ENCODE data around the gene ADSL. TPM values are rescaled to one million over a fixed set of nuclear protein-coding genes. Genes with fewer than 3 reads are reported as not detected.
A peak's percentile ranks its signal among the peaks of the same experiment; 100 is the strongest.
"Not testable (repeated sequence)": the region's sequence is repeated elsewhere in the genome, so short reads cannot be mapped to it uniquely, and the experiment has no call there.

ADSL gene
- total RNA-seq = 156 and 160 TPM in 2 replicates

DNA sequence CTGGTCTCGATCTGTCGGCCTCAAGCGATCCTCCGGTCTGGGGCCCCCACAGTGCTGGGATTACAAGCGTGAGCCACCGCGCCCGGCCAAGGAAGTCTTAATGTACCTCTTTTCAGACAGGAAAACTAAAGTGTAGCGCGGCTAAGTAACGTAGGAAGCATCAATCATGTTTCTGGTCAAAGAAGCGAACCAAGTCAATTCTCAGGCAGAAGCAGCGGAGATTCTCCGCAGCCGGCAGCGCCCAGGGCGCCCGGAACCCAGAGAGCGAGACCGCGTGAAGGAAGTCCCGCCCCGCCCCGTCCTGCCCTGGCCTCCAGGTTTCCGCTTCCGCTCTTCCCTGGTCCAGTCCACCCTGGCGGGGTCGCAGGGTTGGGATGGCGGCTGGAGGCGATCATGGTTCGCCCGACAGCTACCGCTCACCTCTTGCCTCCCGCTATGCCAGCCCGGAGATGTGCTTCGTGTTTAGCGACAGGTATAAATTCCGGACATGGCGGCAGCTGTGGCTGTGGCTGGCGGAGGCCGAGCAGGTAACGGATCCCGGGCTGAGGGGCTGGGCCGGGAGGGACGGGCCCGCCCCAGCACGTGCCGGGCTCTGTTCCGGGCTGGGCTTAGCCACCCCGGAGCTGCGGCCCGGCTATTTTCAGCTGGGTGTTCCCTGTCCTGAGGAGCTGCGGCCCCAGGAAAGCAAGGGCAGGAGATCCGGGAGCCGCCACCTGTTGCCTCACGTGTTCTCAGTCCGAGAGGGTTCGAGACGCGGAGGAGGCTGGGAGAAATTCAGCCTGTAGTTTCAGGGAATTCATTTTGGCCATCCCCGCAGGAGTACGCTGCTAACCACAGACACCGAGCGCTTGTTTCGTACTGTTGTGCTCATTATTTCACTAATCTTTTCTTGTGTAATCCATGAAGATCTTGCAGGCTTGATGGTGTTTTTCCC is at the start of gene ADSL:
ADSL (plus strand) TSS at position 316 of the 934 bp plus-strand sequence; CDS start at position 375, 59 bp downstream.
- intact Hi-C loops (cut with micrococcal nuclease) = loop anchor here (1.0 kb wide), 5 partner anchors 21 to 302 kb away; partner anchors contain the start of gene TNRC6B
- Mint-ChIP-seq H3K4me1 (ENCODE audit: low read depth) (peaks cover 40% of the 10 kb centered on the region), H3K27ac (peak within 1 kb of the TSS; percentile 97), H3K36me3 (ENCODE audit: low read depth) (peaks cover 17% of the 10 kb centered on the region), H3K4me3 (peak within 1 kb of the TSS; percentile 94), H3K9me3 (no peaks in the 10 kb centered on the region), H3K27me3 (ENCODE audit: insufficient read depth) (no peaks in the 10 kb centered on the region)
- DNase-seq (ENCODE audit: low spot score) = peak; percentile 83

DNA sequence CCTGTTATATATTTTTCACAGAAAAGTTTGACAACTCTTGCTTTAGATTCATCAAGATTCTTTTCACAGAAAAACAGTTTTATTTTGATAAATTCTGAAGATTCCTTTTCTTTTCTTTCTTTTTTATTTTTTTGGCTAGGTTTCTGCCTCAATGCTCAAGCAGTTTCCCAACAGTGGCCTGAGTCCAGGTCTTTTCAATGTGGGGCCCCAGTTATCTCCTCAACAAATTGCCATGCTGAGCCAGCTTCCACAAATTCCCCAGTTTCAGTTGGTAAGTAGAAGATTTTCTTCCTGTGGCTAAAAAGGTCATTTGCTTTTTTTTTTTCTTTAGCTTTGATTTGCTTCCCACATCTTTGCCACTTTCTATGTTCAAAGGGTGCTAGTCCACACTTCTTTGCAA is 46.0 kb upstream of the ADSL start:
- no peak overlapping the region for H3K27ac Mint-ChIP-seq
- DNase-seq (ENCODE audit: low spot score) = no peak
- H3K4me1 Mint-ChIP-seq (ENCODE audit: low read depth) = peaks cover 15% of the 10 kb centered on the region
- no peaks in the 10 kb centered on the region for H3K9me3 Mint-ChIP-seq
- H3K36me3 Mint-ChIP-seq (ENCODE audit: low read depth) = peaks cover 38% of the 10 kb centered on the region
- no peak overlapping the region for H3K4me3 Mint-ChIP-seq
- intact Hi-C loops (cut with micrococcal nuclease) = no loop called here
- no peaks in the 10 kb centered on the region for H3K27me3 Mint-ChIP-seq (ENCODE audit: insufficient read depth)

DNA sequence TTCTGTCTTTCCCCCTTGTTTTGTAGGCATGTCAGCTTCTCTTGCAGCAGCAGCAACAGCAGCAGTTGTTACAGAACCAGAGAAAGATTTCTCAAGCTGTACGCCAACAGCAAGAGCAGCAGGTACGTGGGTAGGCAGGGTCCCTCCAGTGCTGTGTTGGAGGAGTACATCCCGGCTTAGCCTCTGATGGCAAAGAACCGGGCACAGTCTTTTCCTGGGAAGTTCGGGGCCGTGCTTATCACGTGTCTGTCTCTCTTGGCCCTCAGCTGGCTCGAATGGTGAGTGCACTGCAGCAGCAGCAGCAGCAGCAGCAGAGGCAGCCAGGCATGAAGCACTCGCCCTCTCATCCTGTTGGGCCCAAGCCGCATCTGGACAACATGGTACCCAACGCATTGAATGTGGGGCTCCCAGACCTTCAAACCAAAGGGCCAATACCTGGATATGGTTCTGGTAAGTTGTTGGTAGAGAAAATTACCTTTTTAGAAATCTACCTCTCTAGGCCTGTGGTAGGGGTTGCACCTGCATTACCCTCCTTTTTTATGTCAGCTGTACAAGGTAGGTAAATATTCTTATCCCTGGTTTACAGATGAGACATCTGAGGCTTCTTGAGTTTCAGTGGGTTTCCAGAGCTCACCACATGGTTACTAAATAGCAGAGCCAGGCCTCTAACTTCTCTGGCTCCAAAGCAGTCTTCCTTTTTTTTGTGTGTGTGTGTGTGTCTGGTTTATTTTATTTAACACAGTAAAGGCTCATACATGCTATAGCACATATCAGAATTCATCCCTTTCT is 45.2 kb upstream of the ADSL start:
- no peaks in the 10 kb centered on the region for H3K9me3 Mint-ChIP-seq
- H3K27me3 Mint-ChIP-seq (ENCODE audit: insufficient read depth) = no peaks in the 10 kb centered on the region
- no peak overlapping the region for H3K27ac Mint-ChIP-seq
- intact Hi-C loops (cut with micrococcal nuclease) = loop anchor here (1.0 kb wide), 1 partner anchor 24 kb away; no protein-coding TSS in a partner anchor
- H3K36me3 Mint-ChIP-seq (ENCODE audit: low read depth) = peaks cover 32% of the 10 kb centered on the region
- no peak overlapping the region for H3K4me3 Mint-ChIP-seq
- peaks cover 15% of the 10 kb centered on the region for H3K4me1 Mint-ChIP-seq (ENCODE audit: low read depth)
- no peak for DNase-seq (ENCODE audit: low spot score)

DNA sequence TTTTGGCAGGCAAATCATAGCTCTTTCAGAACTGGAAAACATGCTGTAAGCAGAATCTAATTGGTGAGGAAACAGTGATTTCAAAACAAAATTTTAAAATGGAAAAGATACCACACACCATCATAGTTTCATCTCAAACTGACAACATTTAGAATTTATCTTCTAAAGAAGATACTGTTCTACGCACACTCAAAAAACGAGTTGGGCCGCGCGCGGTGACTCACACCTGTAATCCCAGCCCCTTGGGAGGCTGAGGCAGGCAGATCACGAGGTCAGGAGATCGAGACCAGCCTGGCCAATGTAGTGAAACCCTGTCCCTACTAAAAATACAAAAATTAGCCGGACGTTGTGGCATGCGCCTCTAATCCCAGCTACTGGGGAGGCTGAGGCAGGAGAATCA is 44.2 kb upstream of the ADSL start:
- peaks cover 27% of the 10 kb centered on the region for H3K36me3 Mint-ChIP-seq (ENCODE audit: low read depth)
- no peak overlapping the region for H3K4me3 Mint-ChIP-seq
- no peaks in the 10 kb centered on the region for H3K27me3 Mint-ChIP-seq (ENCODE audit: insufficient read depth)
- intact Hi-C loops (cut with micrococcal nuclease) = no loop called here
- no peak overlapping the region for H3K27ac Mint-ChIP-seq
- H3K9me3 Mint-ChIP-seq = no peaks in the 10 kb centered on the region
- DNase-seq (ENCODE audit: low spot score) = no peak
- H3K4me1 Mint-ChIP-seq (ENCODE audit: low read depth) = peaks cover 15% of the 10 kb centered on the region

DNA sequence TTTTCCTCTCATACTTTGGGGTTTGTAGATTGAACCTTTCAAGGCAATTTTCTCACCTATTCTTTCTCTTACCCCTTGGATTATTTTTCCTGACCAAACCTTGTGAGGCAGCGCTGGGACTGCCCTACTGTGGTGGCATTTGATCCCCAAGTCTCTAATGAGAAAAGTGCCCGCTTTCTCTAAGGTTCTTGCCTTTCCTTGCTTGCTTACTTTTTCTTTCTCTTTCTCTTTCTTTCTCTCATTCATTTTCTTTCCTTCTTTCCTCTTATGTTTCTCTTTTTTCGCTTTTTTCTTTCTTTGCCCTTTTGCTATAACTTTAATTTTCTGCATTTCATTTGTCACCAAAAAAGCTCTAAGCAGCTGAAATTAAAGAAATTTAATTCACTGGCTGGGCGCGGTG is 40.7 kb upstream of the ADSL start:
- no peak overlapping the region for H3K4me3 Mint-ChIP-seq
- no peak overlapping the region for H3K27ac Mint-ChIP-seq
- no peaks in the 10 kb centered on the region for H3K27me3 Mint-ChIP-seq (ENCODE audit: insufficient read depth)
- no peak for DNase-seq (ENCODE audit: low spot score)
- H3K4me1 Mint-ChIP-seq (ENCODE audit: low read depth) = peaks cover 35% of the 10 kb centered on the region
- H3K36me3 Mint-ChIP-seq (ENCODE audit: low read depth) = peaks cover 33% of the 10 kb centered on the region
- intact Hi-C loops (cut with micrococcal nuclease) = no loop called here
- H3K9me3 Mint-ChIP-seq = no peaks in the 10 kb centered on the region

DNA sequence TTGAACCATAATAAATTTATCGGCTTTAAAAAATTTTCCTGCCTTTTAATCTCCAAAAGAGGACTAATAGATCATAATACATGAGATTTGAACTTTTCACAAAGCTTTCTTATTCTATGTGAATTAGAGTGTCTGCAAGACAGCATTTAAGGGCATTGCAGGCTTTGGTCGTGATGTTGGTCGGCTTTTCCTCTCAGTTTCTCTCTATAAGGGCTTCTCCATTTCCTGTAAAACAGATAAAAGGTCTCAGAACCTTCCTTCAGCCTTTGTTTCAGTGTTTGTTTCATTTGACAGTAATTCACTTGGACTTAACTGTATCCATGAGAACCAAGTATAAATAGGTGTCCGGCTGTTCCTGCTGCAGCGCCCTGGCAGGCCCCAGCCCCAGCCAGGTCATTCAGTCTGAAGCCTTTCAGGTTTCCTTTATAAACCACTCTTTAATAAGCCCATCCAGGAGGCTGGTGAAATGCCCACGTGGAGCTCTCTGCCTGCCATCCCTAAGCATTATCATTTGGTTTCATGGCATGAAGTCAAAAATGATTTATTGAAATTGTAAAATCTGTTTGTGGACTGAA is 37.2 kb upstream of the ADSL start:
- Mint-ChIP-seq H3K4me1 (ENCODE audit: low read depth) (peaks cover 24% of the 10 kb centered on the region), H3K36me3 (ENCODE audit: low read depth) (peaks cover 35% of the 10 kb centered on the region), H3K27ac (no peak overlapping the region), H3K27me3 (ENCODE audit: insufficient read depth) (no peaks in the 10 kb centered on the region), H3K9me3 (no peaks in the 10 kb centered on the region), H3K4me3 (no peak overlapping the region)
- intact Hi-C loops (cut with micrococcal nuclease) = no loop called here
- DNase-seq (ENCODE audit: low spot score) = no peak

DNA sequence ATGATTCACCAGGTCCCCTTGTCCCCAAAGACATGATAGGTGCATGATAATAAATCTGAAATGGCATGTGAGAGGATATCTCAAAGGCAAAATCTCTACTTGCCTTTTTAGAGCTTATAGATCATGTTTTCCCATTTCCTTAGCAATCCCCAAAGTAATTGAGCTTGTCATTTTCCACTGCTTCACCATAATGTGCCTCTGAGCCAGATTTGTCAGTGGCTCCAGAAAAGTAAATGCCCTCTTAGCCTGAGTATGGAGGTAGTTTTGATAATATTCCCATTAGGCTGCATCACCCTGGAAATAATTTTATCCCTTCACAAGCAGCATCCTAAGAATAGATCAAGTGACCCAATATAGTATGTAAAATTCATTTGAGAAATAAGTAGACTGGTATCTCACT is 36.7 kb upstream of the ADSL start:
- H3K36me3 Mint-ChIP-seq (ENCODE audit: low read depth) = peaks cover 39% of the 10 kb centered on the region
- H3K4me1 Mint-ChIP-seq (ENCODE audit: low read depth) = peaks cover 24% of the 10 kb centered on the region
- intact Hi-C loops (cut with micrococcal nuclease) = no loop called here
- DNase-seq (ENCODE audit: low spot score) = no peak
- H3K4me3 Mint-ChIP-seq = no peak overlapping the region
- H3K27ac Mint-ChIP-seq = no peak overlapping the region
- no peaks in the 10 kb centered on the region for H3K27me3 Mint-ChIP-seq (ENCODE audit: insufficient read depth)
- H3K9me3 Mint-ChIP-seq = no peaks in the 10 kb centered on the region

DNA sequence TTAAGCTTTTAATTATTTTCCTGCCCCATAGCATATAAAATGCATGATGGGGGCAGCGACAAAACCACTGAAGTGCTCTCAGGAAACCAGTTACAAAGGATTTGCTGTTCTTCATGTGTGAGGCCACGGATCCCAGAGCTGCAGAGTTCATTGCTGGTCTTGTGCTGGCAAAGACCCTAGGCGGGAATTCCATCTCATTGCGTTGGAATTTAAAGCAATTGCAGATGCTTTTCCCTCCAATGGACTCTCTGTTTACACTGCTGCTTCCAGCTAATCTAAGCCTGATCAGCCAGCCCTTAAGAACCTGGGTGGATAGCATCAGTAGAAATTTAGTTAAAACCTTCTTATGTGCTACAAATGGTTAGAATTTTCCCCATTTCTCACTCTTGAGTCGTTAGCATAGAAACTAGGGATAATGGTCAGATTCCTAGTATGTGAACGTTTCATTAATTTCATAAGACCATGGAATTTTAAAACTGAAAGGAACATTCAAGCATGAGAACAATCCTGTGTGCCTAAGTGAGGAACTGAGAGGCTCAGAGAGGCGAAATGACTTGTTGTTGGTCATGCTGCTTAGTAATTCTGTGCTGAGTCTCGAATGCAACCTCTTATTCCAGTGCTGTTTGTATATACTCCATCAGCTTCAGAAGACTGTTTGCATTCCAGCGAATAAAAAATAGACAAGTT is 36.1 kb upstream of the ADSL start:
- Mint-ChIP-seq H3K36me3 (ENCODE audit: low read depth) (peaks cover 42% of the 10 kb centered on the region), H3K27ac (no peak overlapping the region), H3K27me3 (ENCODE audit: insufficient read depth) (no peaks in the 10 kb centered on the region), H3K4me3 (no peak overlapping the region), H3K4me1 (ENCODE audit: low read depth) (peaks cover 24% of the 10 kb centered on the region), H3K9me3 (no peaks in the 10 kb centered on the region)
- intact Hi-C loops (cut with micrococcal nuclease) = no loop called here
- no peak for DNase-seq (ENCODE audit: low spot score)

DNA sequence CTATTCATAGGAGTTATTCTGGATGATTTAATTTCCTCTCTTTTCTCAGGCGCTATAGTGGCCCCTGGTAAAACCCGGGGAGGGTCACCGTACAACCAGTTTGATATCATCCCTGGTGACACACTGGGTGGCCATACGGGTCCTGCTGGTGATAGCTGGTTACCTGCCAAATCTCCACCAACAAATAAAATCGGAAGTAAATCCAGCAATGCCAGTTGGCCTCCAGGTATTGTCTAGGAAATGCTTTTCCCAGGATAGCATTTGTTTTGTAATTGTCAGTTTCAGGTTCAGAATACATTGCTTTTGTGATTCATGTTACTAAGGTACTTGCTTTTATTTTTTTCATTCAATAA is 35.6 kb upstream of the ADSL start:
- Mint-ChIP-seq H3K27me3 (ENCODE audit: insufficient read depth) (no peaks in the 10 kb centered on the region), H3K36me3 (ENCODE audit: low read depth) (peaks cover 47% of the 10 kb centered on the region), H3K4me3 (no peak overlapping the region), H3K27ac (no peak overlapping the region), H3K4me1 (ENCODE audit: low read depth) (peaks cover 29% of the 10 kb centered on the region), H3K9me3 (no peaks in the 10 kb centered on the region)
- intact Hi-C loops (cut with micrococcal nuclease) = no loop called here
- DNase-seq (ENCODE audit: low spot score) = no peak

DNA sequence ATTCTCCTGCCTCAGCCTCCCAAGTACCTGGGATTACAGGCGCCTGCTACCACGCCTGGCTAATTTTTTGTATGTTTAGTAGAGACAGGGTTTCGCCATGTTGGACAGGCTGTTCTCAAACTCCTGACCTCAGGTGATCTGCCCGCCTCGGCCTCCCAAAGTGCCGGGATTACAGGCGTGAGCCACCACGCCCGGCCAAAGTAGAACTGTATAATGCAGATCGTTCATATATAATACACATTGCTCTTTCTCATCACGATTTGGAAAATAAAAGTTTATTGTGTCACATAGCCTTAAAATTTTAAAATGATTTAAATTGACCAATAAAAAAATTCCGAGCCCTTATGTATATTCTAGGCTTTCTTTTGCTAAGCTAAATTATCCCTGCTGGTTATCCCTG is 34.7 kb upstream of the ADSL start:
- H3K27me3 Mint-ChIP-seq (ENCODE audit: insufficient read depth); DNase-seq (ENCODE audit: low spot score); intact Hi-C loops (cut with micrococcal nuclease); H3K27ac Mint-ChIP-seq; H3K4me3 Mint-ChIP-seq; H3K9me3 Mint-ChIP-seq: not testable (repeated sequence)
- Mint-ChIP-seq H3K4me1 (ENCODE audit: low read depth) (peaks cover 34% of the 10 kb centered on the region), H3K36me3 (ENCODE audit: low read depth) (peaks cover 53% of the 10 kb centered on the region)

DNA sequence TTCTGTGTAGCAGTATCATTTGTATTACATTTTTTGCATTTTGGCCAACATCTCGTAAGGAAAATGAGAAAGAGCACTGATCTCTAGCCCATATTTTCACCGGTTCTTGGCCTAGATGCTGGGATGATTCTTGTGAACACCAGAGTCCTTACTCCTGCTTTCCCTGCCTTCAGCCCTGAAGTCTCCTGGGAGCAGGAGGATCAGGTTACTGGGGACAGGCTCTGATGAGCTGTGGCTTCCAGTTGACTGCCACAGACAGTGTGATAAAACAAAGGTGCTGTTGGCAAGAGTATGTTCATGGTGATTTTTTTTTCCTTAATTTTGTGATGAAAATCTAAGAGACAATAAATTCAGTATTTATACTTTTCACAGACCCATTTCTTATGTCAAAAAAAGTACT is 34.2 kb upstream of the ADSL start:
- intact Hi-C loops (cut with micrococcal nuclease) = no loop called here
- Mint-ChIP-seq H3K4me3 (no peak overlapping the region), H3K36me3 (ENCODE audit: low read depth) (peaks cover 57% of the 10 kb centered on the region), H3K27me3 (ENCODE audit: insufficient read depth) (no peaks in the 10 kb centered on the region), H3K9me3 (no peaks in the 10 kb centered on the region), H3K4me1 (ENCODE audit: low read depth) (peaks cover 36% of the 10 kb centered on the region), H3K27ac (no peak overlapping the region)
- no peak for DNase-seq (ENCODE audit: low spot score)

DNA sequence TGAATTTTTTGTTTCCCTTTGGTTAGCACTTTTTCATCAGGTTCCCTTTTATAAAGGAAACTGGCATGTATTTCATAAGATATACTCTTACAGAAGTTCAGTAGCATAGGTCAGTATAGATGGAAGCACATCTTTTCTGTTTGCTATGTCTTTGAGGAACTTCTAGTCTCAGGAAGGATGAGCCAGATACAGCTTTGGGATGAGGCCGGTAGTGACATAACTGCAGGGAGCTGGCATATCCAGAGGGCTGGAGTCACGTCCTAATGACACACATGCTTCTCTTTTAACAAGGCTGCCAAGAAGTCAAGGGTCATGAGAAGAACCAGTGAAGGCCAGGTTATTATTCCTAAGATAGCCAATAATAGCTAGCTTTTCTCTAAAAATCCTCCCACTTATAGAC is 33.3 kb upstream of the ADSL start:
- no peak overlapping the region for H3K4me3 Mint-ChIP-seq
- H3K9me3 Mint-ChIP-seq = no peaks in the 10 kb centered on the region
- no peaks in the 10 kb centered on the region for H3K27me3 Mint-ChIP-seq (ENCODE audit: insufficient read depth)
- no peak overlapping the region for H3K27ac Mint-ChIP-seq
- H3K36me3 Mint-ChIP-seq (ENCODE audit: low read depth) = peaks cover 58% of the 10 kb centered on the region
- intact Hi-C loops (cut with micrococcal nuclease) = no loop called here
- no peak for DNase-seq (ENCODE audit: low spot score)
- peaks cover 31% of the 10 kb centered on the region for H3K4me1 Mint-ChIP-seq (ENCODE audit: low read depth)

All from activated T-helper 1 cell treated with anti-CD3 and anti-CD28 coated beads, Interleukin-12 subunit alpha, Interleukin-12 subunit beta, Interleukin-2, Interleukin-4 antibody, amounts not matched to agents 30 ng/mL and 10 ng/mL and 1 ng/mL, durations not matched to agents 14 hours and 24 hours and 36 hours (primary cell).